ENCODE data around the gene EXT2.

EXT2 gene

DNA sequence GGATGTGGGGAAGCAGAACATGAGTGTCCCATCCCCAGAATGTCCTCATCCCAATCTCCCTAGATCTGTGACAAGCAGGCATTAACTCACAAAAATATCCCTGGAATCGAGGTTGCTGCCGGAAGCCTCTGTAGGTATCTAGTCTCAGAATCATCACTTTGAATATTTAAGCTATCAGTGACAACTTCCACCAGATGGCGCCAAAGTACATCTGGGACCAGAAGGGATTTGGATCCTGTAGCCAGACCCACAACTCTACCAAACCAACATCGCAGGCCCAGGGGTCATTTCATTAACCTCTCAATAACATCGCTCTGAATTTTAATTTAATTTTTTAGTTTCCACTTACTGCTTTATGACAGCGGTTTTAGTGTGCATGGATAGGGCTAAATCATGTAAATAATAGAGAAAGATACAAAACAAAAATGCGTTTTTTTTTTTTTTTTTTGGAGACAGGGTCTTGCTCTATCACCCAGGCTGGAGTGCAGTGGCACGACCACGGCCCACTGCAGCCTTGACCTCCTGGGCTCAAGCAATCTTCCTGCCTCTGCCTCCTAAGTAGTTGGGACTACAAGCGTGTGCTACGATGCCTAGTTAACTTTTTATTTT lies 1.1 kb upstream of the EXT2 start:
- H3K4me1 ChIP-seq (ENCODE audit: insufficient read depth, low read length): peaks cover 11% of the 10 kb centered on the region
- no peaks in the 10 kb centered on the region for H3K9me3 ChIP-seq (ENCODE audit: low read length)
- H3K4me3 ChIP-seq (ENCODE audit: low read length): no peak overlapping the region
- no peaks in the 10 kb centered on the region for H3K36me3 ChIP-seq (ENCODE audit: insufficient read depth, low read length)
- H3K27me3 ChIP-seq (ENCODE audit: insufficient read depth, low read length): peaks cover 11% of the 10 kb centered on the region
- H2AFZ ChIP-seq (ENCODE audit: low read depth, low read length): no peak overlapping the region

DNA sequence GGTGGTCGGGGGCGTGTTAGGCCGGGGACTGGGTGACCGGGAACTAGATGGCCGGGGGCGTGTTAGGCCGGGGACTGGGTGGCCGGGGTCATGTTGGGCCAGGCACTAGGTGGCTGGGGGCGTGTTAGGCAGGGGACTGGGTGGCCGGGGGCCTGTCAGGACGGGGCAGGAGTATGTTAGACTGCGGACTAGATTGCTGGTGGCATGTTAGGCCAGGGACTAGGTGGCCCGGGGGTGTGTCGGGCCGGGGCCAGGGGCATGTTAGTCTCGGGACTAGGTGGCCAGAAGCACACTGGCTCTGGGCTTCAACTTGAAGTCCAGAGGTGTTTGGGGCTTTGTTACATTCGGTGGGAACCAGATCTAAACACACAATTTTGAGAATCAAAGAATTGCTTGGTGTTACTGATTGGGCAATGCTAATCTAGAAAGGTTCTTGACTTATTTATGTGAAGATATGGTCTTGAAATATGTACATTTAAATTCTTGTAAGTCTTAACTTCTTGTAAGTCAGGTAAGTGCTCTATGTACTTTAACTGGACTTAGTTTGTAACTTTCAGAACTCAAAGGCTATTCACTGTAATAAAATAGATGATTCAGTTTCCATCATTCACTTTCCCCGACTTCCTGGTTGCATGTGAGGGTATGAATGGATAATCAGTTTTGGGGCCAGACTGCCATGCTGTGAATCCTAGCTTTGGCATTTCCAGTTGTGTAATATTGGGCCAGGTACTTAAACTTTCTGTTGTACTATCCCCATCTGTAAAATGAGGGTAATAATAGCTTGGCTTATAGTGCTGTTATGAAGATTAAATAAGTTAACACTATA lies 1.1 kb downstream of the EXT2 start:
- peaks cover 9% of the 10 kb centered on the region for H3K27me3 ChIP-seq (ENCODE audit: insufficient read depth, low read length)
- peaks cover 7% of the 10 kb centered on the region for H3K36me3 ChIP-seq (ENCODE audit: insufficient read depth, low read length)
- peaks cover 2% of the 10 kb centered on the region for H3K9me3 ChIP-seq (ENCODE audit: low read length)
- H3K4me1 ChIP-seq (ENCODE audit: insufficient read depth, low read length): peaks cover 11% of the 10 kb centered on the region
- peak overlapping the region; percentile 55 for H3K4me3 ChIP-seq (ENCODE audit: low read length)
- H2AFZ ChIP-seq (ENCODE audit: low read depth, low read length): peak overlapping the region; percentile 82

DNA sequence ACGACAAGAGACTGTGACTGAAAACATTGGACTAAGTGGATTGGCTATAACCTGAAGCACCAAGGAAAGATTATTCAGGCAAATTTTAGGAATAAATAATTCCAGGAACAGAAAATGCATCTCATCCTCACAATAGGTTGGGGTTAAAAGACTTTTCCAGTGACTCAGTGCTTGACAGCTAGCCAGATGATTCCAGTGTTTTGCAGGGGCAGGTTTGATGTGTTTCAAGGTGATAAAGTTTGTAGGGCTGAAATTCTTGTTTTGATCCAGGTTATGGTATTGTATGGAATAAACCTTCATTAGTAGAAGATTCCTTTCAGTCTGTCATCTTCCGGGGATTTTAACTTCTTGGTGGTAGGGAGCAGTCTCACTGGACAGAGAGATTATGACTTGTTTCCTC lies 2.3 kb downstream of the EXT2 start:
- Histone ChIP-seq H3K27me3 (ENCODE audit: insufficient read depth, low read length) (peaks cover 4% of the 10 kb centered on the region), H3K36me3 (ENCODE audit: insufficient read depth, low read length) (peaks cover 7% of the 10 kb centered on the region), H2AFZ (ENCODE audit: low read depth, low read length) (no peak overlapping the region), H3K4me1 (ENCODE audit: insufficient read depth, low read length) (peaks cover 11% of the 10 kb centered on the region), H3K4me3 (ENCODE audit: low read length) (no peak overlapping the region), H3K9me3 (ENCODE audit: low read length) (peaks cover 3% of the 10 kb centered on the region)

DNA sequence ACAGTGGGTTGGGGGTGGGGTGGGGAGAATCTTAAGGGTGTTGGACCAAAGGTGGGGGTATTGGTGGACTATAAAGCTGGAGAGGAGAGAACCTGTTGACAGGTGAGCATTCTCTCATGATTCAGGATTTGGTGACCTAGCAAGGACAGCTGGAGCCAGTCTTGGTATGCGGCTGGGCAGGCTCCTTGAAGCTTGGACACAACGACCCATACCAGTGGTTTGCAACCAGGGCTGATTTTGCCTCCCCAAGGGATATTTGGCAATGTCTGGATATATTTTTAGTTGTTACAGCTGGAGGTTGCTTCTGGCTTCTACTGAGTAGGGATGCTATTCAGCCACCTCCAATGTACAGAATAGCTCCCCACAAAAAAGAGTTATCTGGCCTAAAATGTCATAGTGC lies 5.6 kb downstream of the EXT2 start:
- Histone ChIP-seq H3K27me3 (ENCODE audit: insufficient read depth, low read length) (no peaks in the 10 kb centered on the region), H3K4me1 (ENCODE audit: insufficient read depth, low read length) (peaks cover 8% of the 10 kb centered on the region), H3K36me3 (ENCODE audit: insufficient read depth, low read length) (peaks cover 7% of the 10 kb centered on the region), H3K9me3 (ENCODE audit: low read length) (peaks cover 3% of the 10 kb centered on the region), H3K4me3 (ENCODE audit: low read length) (no peak overlapping the region), H2AFZ (ENCODE audit: low read depth, low read length) (no peak overlapping the region)

DNA sequence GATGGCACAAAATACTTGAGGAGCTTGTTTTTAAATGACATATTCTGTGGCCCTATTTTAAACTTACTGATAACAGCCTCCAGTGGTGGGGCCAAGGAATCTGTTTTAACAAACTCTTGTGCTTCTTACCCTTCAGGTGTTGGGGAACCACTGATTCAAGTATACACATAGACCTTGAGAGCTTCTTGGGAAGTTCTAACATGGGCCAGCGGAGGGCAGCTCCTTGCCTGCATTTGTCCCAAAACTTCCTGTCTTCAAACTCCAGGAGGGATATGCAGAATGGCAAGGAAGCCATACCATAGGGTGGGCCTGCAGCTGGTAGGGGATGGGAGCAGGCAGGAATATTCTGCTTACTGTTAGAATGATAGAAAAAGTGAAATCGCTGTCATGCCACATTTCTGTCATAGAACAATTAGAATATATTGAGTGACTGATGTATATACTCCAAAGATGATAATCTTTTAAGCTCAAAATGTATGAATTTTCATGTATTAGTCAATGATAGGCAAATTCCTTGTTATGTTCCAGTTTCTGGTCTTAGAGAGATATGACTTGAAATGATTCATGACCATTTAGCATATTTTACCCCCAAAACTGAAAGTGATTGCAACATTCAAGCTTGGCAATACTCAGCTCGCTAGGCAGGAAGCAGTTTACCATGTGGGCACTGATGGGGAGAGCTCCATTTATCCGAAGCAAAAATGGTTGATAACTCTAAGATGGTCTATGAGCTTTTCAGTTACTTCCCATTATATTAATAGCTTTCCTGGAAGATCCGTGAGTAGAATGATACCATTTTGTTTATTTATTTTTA lies 9.2 kb downstream of the EXT2 start:
- Histone ChIP-seq H3K9me3 (ENCODE audit: low read length) (peaks cover 3% of the 10 kb centered on the region), H3K36me3 (ENCODE audit: insufficient read depth, low read length) (peaks cover 13% of the 10 kb centered on the region), H2AFZ (ENCODE audit: low read depth, low read length) (no peak overlapping the region)

DNA sequence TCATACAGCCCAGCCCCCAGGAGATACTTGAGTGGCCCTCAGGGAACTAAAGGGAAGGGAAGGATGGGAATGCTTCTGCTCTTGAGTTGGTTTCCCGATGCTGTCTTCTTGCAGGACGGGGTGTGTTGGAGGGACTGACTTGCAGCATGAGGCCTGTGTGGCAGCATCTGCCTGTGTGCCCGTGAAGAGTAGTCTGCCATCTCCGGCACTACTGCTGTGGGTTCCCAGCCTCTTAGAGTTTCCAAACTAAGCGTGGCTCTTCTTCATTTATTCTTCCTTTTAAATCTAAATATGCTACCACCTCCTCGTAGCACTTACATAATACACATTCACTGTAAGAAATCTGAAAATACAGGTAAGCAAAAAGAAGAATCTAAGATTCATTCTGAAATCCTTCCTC lies 12.8 kb downstream of the EXT2 start:
- H2AFZ ChIP-seq (ENCODE audit: low read depth, low read length): no peak overlapping the region
- peaks cover 11% of the 10 kb centered on the region for H3K36me3 ChIP-seq (ENCODE audit: insufficient read depth, low read length)
- no peaks in the 10 kb centered on the region for H3K27me3 ChIP-seq (ENCODE audit: insufficient read depth, low read length)
- no peaks in the 10 kb centered on the region for H3K9me3 ChIP-seq (ENCODE audit: low read length)
- no peak overlapping the region for H3K4me3 ChIP-seq (ENCODE audit: low read length)
- no peaks in the 10 kb centered on the region for H3K4me1 ChIP-seq (ENCODE audit: insufficient read depth, low read length)

More for the DNA sequence above, 9.2 kb downstream of the EXT2 start:
- Histone ChIP-seq H3K4me3 (ENCODE audit: low read length) (no peak overlapping the region), H3K27me3 (ENCODE audit: insufficient read depth, low read length) (no peaks in the 10 kb centered on the region), H3K4me1 (ENCODE audit: insufficient read depth, low read length) (no peaks in the 10 kb centered on the region)

DNA sequence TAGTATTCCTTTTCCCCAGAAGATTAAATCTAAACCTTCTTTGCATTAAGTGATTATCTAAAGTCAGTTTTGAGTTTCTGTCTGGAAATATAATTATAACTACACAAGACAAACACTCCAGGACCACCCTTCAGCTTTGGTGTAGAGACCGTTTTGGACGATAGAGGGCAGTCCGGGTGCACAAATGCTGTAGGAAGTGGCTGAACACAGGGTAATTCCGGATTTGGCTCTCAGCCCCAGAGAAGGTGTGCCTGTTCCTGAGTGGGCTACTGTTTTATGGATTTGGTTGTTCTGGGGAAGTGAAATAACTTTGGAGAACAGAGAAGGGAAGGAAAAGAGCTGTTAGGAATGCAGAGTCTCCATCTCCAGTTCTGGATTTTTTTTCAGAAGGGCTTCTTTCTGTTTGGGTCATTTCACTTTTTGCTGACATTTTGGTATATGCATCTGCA lies 14.8 kb downstream of the EXT2 start:
- Histone ChIP-seq H3K36me3 (ENCODE audit: insufficient read depth, low read length) (peaks cover 23% of the 10 kb centered on the region), H3K4me3 (ENCODE audit: low read length) (no peak overlapping the region), H3K27me3 (ENCODE audit: insufficient read depth, low read length) (no peaks in the 10 kb centered on the region), H3K4me1 (ENCODE audit: insufficient read depth, low read length) (no peaks in the 10 kb centered on the region), H3K9me3 (ENCODE audit: low read length) (no peaks in the 10 kb centered on the region), H2AFZ (ENCODE audit: low read depth, low read length) (no peak overlapping the region)

DNA sequence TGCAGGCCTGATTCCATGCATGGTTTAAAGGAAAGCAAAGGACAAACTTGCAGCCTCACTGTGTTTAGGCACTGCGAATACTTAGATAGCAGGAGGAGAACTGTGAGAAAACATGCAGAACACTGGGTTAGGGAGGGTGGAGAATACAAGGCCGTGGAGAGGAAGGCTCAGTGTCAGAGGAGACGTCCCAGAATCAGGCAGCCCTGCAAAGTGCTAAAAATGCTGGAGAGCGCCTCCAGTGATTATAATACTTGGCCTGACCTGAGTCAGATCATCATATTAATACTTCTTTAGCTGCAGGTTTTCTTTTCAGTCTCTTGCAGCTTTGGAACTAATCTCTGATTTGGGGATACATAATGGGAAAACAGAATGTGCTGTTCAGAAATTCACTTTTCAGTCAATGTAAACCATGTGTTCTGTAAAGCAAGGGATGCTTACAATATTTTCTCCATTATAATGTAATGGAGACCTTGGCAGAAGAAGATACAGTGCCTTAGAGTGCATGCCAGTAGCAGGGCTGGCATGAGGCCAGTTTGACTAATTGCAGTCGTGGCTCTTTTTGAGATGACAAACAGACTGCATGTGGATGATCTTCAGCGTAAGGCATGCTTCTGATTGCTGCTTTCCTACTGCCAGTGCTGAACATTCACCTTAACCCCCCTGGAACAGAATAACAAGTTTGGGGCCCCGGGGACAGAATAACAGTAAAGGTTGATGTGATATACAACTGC lies 16.8 kb downstream of the EXT2 start:
- Histone ChIP-seq H2AFZ (ENCODE audit: low read depth, low read length) (no peak overlapping the region), H3K9me3 (ENCODE audit: low read length) (no peaks in the 10 kb centered on the region), H3K4me3 (ENCODE audit: low read length) (no peak overlapping the region), H3K36me3 (ENCODE audit: insufficient read depth, low read length) (peaks cover 35% of the 10 kb centered on the region), H3K27me3 (ENCODE audit: insufficient read depth, low read length) (no peaks in the 10 kb centered on the region), H3K4me1 (ENCODE audit: insufficient read depth, low read length) (no peaks in the 10 kb centered on the region)

DNA sequence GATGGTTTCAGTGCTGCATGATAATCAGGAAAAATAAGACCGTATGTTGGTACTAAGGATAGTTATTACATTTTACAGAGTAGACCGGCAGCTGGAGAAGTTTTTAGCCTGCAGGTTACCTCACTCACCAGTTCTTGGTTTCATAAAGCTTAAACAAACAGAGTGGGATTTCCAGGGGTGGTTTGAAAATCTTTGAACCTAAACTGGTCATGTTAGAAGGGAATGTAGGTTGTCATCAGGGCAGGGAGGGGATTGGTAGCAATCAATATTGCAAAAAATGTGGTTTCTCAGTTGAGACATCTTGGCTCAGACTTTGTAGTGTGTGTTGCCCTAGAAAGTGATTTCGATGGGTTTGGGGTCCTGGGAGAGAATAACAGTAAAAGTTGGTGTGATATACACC lies 17.5 kb downstream of the EXT2 start:
- Histone ChIP-seq H3K9me3 (ENCODE audit: low read length) (no peaks in the 10 kb centered on the region), H3K36me3 (ENCODE audit: insufficient read depth, low read length) (peaks cover 30% of the 10 kb centered on the region), H3K4me3 (ENCODE audit: low read length) (no peak overlapping the region), H2AFZ (ENCODE audit: low read depth, low read length) (no peak overlapping the region), H3K4me1 (ENCODE audit: insufficient read depth, low read length) (no peaks in the 10 kb centered on the region), H3K27me3 (ENCODE audit: insufficient read depth, low read length) (no peaks in the 10 kb centered on the region)

DNA sequence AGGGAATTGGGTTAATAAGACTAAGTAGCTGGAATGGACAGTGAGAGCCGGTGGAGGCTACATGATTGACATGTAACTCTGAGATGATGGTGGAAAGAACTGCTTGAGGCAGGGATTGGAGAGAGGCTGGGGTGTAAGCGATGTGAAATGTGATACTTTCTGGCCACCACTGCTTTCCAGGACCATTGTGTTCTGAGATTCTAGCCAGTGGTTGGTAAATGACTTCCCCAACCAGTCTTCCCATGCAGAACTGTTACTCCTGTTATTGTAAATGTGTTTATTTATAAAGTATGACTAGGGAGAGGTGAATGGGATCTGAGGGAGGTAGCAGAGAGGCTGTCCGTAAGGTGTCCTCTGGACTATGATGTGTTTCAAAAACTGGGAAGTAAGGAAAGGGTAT lies 18.1 kb downstream of the EXT2 start:
- H3K27me3 ChIP-seq (ENCODE audit: insufficient read depth, low read length): no peaks in the 10 kb centered on the region
- H3K4me3 ChIP-seq (ENCODE audit: low read length): no peak overlapping the region
- no peaks in the 10 kb centered on the region for H3K4me1 ChIP-seq (ENCODE audit: insufficient read depth, low read length)
- no peak overlapping the region for H2AFZ ChIP-seq (ENCODE audit: low read depth, low read length)
- H3K9me3 ChIP-seq (ENCODE audit: low read length): no peaks in the 10 kb centered on the region
- H3K36me3 ChIP-seq (ENCODE audit: insufficient read depth, low read length): peaks cover 26% of the 10 kb centered on the region

DNA sequence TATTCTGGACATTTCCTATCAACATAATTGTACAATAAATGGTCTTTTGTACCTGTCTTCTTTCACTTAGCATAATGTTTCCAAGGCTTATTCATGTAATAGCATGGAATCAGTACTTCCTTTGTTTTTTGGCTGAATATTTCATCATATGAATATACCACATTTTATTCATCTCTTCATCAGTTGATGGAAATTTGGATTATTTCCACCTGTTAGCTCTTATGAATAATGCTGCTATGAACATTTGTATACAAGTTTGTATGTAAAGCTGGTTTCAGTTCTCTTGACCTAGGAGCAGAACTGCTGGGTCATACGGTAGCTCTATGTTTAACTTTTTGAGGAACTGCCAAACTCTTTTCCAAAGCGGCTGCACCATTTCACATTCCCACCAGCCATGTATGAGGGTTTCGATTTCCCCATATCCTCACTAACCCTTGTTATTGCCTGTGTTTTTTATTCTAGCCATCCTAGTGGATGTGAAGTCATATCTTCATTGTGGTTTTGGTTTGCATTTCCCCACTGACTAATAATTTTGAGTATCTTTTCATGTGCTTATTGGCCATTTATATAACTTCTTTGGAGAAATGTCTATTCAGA lies 20.9 kb downstream of the EXT2 start:
- Histone ChIP-seq H3K36me3 (ENCODE audit: insufficient read depth, low read length) (peaks cover 26% of the 10 kb centered on the region), H3K4me1 (ENCODE audit: insufficient read depth, low read length) (no peaks in the 10 kb centered on the region), H3K27me3 (ENCODE audit: insufficient read depth, low read length) (no peaks in the 10 kb centered on the region), H2AFZ (ENCODE audit: low read depth, low read length) (no peak overlapping the region), H3K9me3 (ENCODE audit: low read length) (no peaks in the 10 kb centered on the region), H3K4me3 (ENCODE audit: low read length) (no peak overlapping the region)

DNA sequence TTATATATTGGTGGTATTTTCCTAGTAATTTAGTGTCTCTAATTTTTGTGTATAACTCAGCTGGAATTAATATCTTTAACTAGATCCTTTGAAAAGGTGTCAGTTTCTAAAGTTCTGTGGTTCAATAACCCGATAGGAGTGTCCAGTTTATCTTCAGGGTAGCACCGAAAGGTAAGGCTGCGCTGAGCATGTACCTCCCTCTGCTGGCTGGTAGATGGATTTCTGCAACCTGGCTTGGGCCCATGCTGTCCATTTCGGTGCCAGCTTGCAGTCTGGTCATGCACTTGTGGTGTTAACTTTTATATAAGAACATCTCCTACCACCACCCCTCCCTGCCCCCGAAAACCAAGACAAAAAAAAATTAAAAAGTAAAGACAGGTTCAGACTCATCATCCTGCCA lies 24.7 kb downstream of the EXT2 start:
- no peaks in the 10 kb centered on the region for H3K4me1 ChIP-seq (ENCODE audit: insufficient read depth, low read length)
- H3K9me3 ChIP-seq (ENCODE audit: low read length): no peaks in the 10 kb centered on the region
- no peaks in the 10 kb centered on the region for H3K27me3 ChIP-seq (ENCODE audit: insufficient read depth, low read length)
- H2AFZ ChIP-seq (ENCODE audit: low read depth, low read length): no peak overlapping the region
- no peak overlapping the region for H3K4me3 ChIP-seq (ENCODE audit: low read length)
- H3K36me3 ChIP-seq (ENCODE audit: insufficient read depth, low read length): peaks cover 22% of the 10 kb centered on the region

Measured in neuron (in vitro differentiated cells).